GM18505 (cell line): ENCODE data around the gene IGDCC3.

Source experiments
- ATAC-seq: cut with Tn5 transposase; IDR thresholded peaks from one replicate; pipeline ENCODE4 v1.9.1; 2021; ENCODE audit not compliant: unreplicated experiment
- POLR2A ChIP-seq: IDR thresholded peaks from 4 replicates; pipeline ENCODE4 v1.6.1; 2011; ENCODE audit warnings: borderline replicate concordance; ENCODE audit not compliant: insufficient read depth, insufficient read length; ENCODE audit errors: extremely low read depth

The IGDCC3 gene

DNA sequence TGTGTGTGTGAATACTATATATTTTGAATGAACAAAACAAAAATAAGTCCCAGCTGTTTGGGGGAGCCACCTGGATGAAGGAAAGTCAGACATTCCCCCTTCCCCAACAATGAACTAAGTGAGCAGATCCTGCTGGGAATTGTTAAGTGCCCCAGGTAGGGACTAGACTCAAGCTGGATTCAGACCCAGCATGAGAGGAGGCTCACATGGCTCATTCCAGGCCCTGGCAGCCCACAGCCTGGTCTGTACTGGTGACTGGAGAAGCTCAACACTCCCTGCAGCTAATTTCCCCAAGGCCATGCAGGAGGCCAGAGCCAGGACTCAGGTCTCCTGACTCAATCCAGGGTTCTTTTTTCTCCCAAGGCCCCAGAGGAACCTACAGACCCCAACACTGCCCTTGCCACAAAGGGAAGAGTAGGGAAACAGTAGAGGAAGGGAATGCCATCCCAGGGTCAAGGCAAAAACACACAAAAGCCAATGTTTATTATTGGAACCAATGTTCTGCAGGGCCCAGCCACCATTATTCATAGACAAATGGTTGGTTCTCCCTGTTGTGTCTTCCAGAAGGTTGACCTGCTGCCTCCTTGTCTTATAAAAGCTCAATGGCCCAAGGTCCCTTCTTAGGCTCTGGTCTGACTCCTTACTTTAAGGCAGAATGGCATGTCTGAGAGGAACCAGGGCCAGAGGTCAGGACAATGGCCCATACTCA, 35.4 kb upstream of the IGDCC3 start:
- no peak for ATAC-seq
- TF ChIP-seq POLR2A, result no peak

DNA sequence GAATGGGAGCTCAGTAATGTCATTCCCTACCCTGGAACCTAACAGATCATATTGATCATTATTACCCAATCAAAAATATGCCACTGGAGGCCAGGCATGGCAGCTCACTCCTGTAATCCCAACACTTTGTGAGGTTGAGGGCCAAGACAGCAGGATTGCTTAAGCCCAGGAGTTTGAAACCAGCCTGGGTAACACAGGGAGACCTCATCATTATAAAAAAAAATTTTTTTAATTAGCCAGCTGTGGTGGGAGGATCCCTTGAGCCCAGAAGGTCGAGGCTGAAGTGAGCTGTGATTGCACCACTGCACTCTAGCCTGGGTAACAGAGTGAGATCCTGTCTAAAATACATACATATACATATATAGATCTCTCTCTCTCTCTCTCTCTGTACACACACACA, 34.8 kb upstream of the IGDCC3 start:
- no peak for TF ChIP-seq POLR2A
- ATAC-seq, result no peak

DNA sequence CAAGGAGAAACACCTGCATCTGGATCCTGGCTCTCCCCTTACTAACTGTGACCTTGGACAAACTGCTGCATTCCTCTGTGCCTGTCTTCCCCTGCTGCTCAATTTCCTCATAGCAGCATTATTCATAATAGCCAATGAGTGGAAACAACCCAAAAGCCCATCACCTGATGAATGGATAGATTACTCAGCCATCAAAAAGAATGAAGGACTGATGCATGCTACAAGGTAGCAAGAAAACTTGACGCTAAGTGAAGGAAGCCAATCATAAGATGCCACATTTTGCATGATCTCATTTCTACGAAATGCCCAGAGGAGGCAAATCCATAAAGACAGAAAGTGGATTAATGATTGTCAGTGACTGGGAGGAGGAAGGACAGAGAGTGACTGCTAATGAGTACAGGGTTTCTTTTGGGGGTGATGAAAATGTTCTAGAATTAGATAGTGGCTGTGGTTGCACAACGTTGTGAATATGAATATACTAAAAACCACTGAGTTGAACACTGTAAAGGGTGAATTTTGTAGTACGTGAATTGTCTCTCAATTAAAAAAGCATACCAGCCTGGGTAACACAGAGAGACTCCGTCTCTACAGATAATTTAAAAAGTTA, 33.8 kb upstream of the IGDCC3 start:
- ATAC-seq, result no peak
- TF ChIP-seq POLR2A, result no peak

DNA sequence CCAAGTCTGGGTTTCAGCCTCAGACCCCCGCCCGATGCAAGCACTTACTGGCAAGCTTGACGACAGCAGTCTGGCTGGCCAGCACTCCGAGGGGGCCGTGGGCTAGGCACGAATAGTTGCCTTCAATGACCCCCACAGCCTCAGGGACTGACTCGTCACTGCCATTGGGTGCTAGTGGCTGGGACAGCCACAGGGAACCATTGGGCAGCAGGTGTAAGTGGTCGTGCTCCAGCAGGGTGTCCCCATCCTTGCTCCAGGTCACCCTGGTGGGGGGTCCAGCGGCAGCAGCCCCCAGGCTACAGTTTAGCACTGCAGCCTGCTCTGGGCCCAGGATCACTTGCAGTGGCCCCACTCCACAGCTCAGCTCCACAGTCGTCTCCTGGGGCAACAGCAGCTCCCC, 33.2 kb upstream of the IGDCC3 start:
- no peak for TF ChIP-seq POLR2A
- no peak for ATAC-seq

DNA sequence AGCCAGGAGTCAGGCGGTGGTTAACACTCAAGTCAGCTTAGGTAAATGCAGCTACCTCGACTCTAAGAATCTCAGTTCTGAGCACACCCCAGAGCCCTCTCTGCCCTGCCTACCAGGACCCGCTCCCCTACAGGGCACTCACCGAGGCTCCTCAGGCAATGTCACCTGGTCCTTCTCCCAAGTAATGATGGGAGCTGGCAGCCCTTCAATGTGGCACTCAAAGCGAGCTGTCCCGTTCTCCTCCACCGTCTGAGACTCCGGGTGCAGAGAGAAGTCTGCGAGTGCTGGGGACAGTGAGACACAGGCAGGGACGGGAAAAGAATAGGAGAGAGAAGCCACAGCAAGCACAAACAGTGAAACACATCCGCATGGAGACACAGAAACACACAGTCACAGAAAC, 32.2 kb upstream of the IGDCC3 start:
- no peak for ATAC-seq
- no peak for TF ChIP-seq POLR2A

DNA sequence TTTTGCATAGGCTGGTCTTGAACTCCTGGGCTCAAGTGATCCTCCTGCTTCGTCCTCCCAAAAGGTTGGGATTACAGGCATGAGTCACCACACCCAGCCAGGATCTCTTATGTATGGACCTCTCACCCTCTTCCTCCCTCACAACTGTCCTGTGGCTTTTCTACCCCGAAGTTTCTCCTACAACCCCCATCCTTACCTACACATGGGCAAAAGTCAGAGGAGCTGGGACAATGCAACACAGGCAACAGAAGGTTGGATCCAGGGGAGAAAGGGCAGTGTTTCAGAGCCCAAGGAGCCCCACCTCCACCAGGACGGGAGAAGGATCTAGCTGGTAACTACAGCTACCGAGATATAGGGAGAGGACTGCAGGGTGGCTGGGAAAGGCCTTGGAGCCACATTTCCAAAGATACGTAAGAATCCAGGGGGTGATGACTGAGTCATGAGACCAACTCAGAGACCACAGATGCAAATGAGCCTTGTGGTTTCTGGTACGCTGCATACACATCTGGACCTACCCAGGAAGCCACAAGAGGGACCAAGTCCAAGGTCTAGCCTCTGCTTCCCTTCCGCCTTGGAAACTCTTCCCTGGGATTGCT, 31.3 kb upstream of the IGDCC3 start:
- ATAC-seq, result no peak
- TF ChIP-seq POLR2A, result no peak

DNA sequence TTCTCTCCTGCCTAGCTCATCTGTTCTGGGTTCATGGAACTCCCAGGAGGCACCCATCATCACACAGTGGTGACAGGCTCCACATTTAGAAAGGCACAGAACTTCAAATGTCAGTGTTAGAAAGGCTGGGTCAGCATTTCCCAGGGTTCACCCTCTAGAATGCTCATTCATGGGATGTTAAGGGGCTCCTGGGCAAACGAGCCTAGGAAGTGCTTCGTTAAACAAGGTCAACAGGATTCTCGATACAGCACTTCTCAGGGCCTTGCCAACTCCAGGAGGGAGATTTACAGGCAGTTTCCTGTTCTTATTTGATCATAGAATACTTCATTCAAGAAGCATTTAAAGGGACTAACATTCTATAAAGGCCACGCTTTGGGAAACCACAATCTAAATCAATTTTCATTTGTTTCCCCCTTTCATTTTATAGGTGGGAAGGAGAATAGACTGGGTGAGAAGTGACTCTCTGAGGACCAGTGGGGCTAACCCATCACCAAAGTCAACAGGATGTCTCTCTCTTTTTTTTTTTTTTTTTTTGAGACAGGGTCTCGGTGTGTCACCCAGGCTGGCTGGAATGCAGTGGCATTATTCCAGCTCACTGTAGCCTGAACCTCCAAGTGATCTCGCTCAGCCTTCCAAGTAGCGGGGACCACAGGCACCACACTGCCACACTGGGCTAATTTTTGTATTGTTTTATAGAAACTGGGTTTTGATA, 30.7 kb upstream of the IGDCC3 start:
- no peak for ATAC-seq
- no peak for TF ChIP-seq POLR2A

DNA sequence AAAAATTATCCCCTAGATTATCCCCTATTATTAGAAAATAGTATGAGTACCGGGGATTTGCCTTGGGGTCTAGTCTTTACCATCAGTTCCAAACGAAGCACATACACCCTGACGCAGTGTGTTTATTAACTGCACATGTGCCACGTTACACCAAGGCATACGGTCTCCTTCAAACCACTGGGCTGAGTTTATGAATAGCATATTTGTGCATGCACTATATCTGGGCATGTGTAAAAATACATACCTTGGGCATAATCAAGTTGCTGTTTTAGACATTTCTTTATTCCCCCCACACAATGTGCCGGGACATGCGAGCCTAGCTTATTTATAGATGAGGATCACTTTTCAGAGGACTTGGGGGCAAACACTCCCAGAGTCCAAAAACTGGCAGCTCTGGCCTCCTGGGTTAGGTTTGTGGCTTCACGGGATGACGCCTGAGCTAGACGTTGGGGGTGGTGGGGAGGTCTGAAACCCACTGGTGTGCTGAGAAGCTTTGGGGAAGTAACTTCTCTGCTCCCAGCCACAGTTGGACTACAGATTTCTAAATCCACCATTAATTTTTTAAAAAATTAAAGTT, 28.7 kb upstream of the IGDCC3 start:
- no peak for ATAC-seq
- TF ChIP-seq POLR2A, result no peak

DNA sequence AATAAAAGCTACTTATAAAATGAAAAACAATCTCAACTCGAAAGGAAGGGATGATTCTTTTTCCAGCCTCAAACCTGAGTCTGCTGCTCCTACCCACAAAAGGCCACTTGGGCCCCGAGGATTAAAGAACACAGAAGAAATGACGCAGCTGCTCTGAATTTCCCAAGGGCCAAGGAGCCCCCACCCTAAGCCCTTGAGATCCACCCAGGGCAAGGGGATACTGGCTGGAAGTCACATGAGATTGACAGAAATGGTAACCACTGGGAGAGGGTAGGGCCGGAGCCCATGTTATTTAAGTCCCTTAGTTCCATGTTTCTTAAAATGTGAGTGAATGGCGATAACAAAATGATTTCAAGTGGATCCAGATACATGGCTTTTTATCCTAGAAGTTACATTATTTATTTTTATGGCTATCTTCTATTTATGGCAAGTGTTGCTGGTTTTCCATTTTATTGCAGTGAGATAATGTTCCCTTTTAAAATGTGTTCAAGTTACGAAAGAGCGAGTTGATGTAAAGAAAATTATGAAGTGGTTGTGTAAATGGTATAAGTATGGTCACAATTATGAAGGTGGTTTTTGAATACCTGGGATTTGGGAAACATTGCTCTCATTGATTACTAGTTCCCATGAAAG, 28.1 kb upstream of the IGDCC3 start:
- ATAC-seq, result no peak
- TF ChIP-seq POLR2A, result no peak

DNA sequence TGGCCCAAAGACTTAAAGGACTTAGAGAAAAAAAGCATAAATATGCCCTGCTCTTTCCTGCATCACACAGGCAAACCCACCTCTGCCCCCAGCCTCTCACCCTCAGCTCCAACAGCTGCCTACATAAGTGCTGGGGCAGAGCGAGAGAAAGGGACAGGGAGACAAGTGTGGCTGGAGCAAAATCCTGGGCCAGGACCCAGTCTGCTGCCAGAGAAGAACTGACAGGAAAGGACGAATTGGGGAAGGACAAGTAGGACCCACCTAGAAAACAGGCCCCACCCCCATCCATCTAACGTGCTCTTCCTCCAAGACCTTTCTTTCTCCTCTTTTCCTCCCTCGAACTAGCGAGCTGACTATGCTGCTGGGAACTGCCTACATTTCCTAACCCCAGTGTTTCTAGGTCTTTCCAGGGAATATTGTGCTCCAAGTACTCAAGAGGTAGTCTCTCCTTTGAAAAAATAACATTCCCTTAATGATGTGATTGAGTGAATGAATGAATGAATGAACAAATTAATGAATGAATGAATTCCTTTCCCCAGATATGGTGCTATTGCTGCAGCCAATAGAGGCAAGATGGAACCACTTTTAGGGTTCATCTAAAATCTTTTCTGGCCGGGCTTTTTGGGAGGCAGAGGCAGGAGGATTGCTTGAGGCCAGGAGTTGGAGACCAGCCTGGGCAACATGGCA, 26.5 kb upstream of the IGDCC3 start:
- ATAC-seq, result no peak

DNA sequence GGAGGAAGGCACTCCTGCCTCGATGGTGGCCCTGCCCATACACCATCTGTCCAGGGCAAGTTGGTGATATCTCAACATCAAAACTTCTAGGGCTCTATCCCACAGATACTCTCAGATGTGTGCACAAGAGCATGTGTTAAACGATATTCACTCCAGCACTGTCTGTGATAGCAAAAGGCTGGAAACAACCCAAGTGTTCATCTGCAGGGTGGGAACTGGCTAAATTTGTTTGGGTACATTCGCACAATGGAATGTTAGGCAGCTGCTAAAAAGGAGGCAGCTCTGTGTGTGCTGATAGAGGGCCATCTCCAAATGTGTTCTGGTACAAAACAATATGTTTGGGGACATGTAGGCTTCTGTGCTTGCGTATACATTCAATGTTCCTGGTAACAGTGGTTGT, 25.2 kb upstream of the IGDCC3 start:
- no peak for TF ChIP-seq POLR2A
- no peak for ATAC-seq

More for the DNA sequence above, 26.5 kb upstream of the IGDCC3 start:
- no peak for TF ChIP-seq POLR2A

DNA sequence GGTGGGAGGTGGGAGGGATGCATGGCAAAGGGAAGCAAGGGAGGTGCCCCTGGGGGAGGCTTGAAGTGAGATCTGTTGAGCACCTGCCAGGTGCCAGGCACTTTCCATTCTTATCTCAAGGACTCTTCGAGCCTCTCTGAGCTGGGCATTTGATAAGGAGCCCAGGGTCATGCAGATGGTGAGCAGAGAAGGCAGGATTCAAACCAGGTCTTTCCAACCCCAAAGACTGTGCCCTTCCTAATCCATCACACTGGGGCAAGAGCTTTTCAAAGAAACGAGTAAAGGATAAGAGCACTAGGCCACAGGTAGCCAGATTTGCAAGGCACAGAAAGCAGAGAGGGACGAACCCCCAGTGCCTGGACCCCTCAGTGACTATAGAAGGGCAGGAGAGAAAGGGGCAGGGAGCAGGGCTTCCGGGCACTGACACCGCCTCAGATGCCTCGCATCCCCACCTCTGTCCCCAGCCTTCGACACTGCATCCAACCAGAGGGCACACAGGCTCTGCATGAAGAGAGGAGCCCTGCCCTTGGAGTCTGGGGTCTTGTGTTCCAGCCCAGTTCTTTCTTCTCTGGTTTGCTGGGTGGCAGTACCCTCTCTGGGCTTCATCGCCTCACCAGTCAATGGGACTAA, 23.9 kb upstream of the IGDCC3 start:
- no peak for ATAC-seq
- no peak for TF ChIP-seq POLR2A
